Immature natural killer cell (primary cell): ENCODE measurements around the gene SEMG1. TPM values are rescaled to one million over a fixed set of nuclear protein-coding genes. Genes with fewer than 3 reads are reported as not detected.

Source experiments
- DNase-seq, 3 donors: peaks; one replicate each; pipeline ENCODE4 v3.0.0; 2022; ENCODE audit warnings: mixed read lengths in 1 of 3
- H3K27ac Mint-ChIP-seq, 6 donors: one replicate each; pipeline ENCODE4 v1.8.0; 2020; ENCODE audit warnings: mixed read lengths in 6 of 6, mild to moderate bottlenecking in 5 of 6, inconsistent platforms in 4 of 6, moderate library complexity in 3 of 6
- H3K27me3 Mint-ChIP-seq, 3 donors: one replicate each; pipeline ENCODE4 v1.8.0; 2020 to 2021; ENCODE audit warnings: low read depth in 3 of 3, mild to moderate bottlenecking in 3 of 3, mixed read lengths in 3 of 3, moderate library complexity in 3 of 3, inconsistent platforms in 1 of 3
- H3K36me3 Mint-ChIP-seq, 3 donors: one replicate each; pipeline ENCODE4 v1.8.0; 2020; ENCODE audit warnings: mixed read lengths in 3 of 3, inconsistent platforms in 2 of 3, mild to moderate bottlenecking in 2 of 3
- H3K4me1 Mint-ChIP-seq, 2 donors: one replicate each; pipeline ENCODE4 v1.8.0; 2020; ENCODE audit warnings: inconsistent platforms in 2 of 2, mild to moderate bottlenecking in 2 of 2, mixed read lengths in 2 of 2, moderate library complexity in 1 of 2
- H3K4me3 Mint-ChIP-seq, 5 donors: one replicate each; pipeline ENCODE4 v1.8.0; 2020; ENCODE audit warnings: mild to moderate bottlenecking in 5 of 5, mixed read lengths in 5 of 5, inconsistent platforms in 3 of 5, moderate library complexity in 3 of 5
- H3K9me3 Mint-ChIP-seq, 6 donors: one replicate each; pipeline ENCODE4 v1.8.0; 2020; ENCODE audit warnings: mild to moderate bottlenecking in 6 of 6, mixed read lengths in 6 of 6, inconsistent platforms in 4 of 6, moderate library complexity in 3 of 6
- polyA plus RNA-seq, 3 donors: library from polyadenylated mRNA; unstranded; fragments of 300-500 nt; fragmentation: Illumina TruSeq; gene quantifications; one replicate each; pipeline ENCODE4 v1.2.3, GENCODE V29; 2021

The SEMG1 gene
- not detected for polyA plus RNA-seq

DNA sequence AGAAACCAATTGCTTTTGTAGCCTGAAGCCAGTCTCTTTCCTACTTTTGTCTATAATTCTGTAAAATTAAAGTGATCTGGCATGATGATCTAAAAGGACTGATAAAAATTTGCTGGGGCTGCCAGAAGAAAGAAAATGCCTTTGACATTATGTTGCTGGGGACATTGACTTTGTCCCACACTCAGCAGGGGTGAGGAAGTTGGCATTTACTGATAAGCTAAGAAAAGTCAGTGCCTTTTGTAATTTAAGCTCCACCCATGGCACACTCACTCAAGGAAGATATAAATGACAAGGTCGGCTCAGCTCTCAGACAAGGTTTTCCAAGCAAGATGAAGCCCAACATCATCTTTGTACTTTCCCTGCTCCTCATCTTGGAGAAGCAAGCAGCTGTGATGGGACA, at the start of gene SEMG1:
Gene SEMG1, plus strand, starts transcription at position 309 of the 400 bp plus-strand sequence. Its CDS starts 21 bp downstream, at position 330.
- Mint-ChIP-seq H3K4me1 (no peaks in the 10 kb centered on the region), H3K4me3 (no peak within 1 kb of the TSS), H3K36me3 (no peaks in the 10 kb centered on the region), H3K27ac (no peak within 1 kb of the TSS), H3K9me3 (peaks cover 0 to 8% (median 1%) of the 10 kb centered on the region in 6 donors), H3K27me3 (peaks cover 2 to 22% (median 8%) of the 10 kb centered on the region in 3 donors)
- no peak for DNase-seq

GRCh38 chr20:45157962-45158361, 48.9 kb upstream of the SEMG1 start:
- no peak overlapping the region for H3K4me3 Mint-ChIP-seq
- peaks cover 5 to 34% (median 9%) of the 10 kb centered on the region in 3 donors for H3K27me3 Mint-ChIP-seq
- H3K36me3 Mint-ChIP-seq = peaks cover 0 to 5% (median 4%) of the 10 kb centered on the region in 3 donors
- no peak overlapping the region for H3K27ac Mint-ChIP-seq
- H3K4me1 Mint-ChIP-seq = no peaks in the 10 kb centered on the region
- no peak for DNase-seq
- H3K9me3 Mint-ChIP-seq = peaks cover 10 to 26% (median 21%) of the 10 kb centered on the region in 6 donors

DNA sequence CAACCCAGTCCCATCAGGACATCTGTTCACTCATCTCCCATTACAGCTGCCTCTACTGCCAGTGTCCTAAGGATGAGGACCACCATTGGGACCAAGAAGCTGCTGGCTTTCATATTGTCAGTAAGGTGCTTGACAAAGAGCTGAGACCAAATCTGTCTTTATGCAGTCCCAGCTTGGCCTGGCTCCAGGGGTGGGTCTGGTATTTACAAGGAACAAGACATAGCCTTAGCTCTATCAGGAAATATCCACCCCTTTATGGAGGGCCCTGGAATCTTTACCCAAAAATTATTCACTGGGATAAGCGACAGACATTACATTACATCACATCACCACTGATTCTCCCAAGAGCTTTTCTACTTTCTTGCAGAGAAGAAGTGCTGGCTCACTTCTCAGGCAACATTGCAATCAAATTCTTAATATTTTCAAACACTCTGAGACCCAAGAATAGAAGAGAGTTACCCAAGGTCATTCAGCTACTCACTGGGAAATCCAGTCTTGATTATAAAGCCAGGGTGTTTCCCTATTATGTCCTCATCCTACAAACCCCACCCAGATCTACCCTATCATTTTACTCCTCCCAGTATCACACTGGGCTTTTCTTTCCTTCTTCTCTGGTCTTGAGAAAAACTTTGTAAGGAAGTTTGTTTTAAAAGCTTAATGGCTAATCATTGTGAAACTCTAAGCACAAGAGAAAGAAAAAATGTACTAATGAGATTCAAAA, 43.6 kb upstream of the SEMG1 start:
- peaks cover 10 to 47% (median 26%) of the 10 kb centered on the region in 6 donors for H3K9me3 Mint-ChIP-seq
- DNase-seq = no peak
- H3K4me1 Mint-ChIP-seq = no peaks in the 10 kb centered on the region
- peaks cover 6 to 47% (median 15%) of the 10 kb centered on the region in 3 donors for H3K27me3 Mint-ChIP-seq
- peak overlapping the region in 1 of 5 donors; percentile 4 for H3K4me3 Mint-ChIP-seq
- H3K27ac Mint-ChIP-seq = no peak overlapping the region
- peaks cover 0 to 4% (median 4%) of the 10 kb centered on the region in 3 donors for H3K36me3 Mint-ChIP-seq

GRCh38 chr20:45164906-45165305, 41.9 kb upstream of the SEMG1 start:
- Mint-ChIP-seq H3K9me3 (peaks cover 0 to 34% (median 15%) of the 10 kb centered on the region in 6 donors), H3K4me3 (no peak overlapping the region), H3K4me1 (no peaks in the 10 kb centered on the region), H3K27ac (no peak overlapping the region), H3K27me3 (peaks cover 6 to 42% (median 9%) of the 10 kb centered on the region in 3 donors), H3K36me3 (no peaks in the 10 kb centered on the region)
- DNase-seq = no peak

GRCh38 chr20:45173522-45173921, 33.3 kb upstream of the SEMG1 start:
- Mint-ChIP-seq H3K4me3 (no peak overlapping the region), H3K9me3 (no peaks in the 10 kb centered on the region), H3K27ac (no peak overlapping the region), H3K36me3 (no peaks in the 10 kb centered on the region), H3K4me1 (no peaks in the 10 kb centered on the region), H3K27me3 (peaks cover 0 to 16% (median 2%) of the 10 kb centered on the region in 3 donors)
- no peak for DNase-seq

DNA sequence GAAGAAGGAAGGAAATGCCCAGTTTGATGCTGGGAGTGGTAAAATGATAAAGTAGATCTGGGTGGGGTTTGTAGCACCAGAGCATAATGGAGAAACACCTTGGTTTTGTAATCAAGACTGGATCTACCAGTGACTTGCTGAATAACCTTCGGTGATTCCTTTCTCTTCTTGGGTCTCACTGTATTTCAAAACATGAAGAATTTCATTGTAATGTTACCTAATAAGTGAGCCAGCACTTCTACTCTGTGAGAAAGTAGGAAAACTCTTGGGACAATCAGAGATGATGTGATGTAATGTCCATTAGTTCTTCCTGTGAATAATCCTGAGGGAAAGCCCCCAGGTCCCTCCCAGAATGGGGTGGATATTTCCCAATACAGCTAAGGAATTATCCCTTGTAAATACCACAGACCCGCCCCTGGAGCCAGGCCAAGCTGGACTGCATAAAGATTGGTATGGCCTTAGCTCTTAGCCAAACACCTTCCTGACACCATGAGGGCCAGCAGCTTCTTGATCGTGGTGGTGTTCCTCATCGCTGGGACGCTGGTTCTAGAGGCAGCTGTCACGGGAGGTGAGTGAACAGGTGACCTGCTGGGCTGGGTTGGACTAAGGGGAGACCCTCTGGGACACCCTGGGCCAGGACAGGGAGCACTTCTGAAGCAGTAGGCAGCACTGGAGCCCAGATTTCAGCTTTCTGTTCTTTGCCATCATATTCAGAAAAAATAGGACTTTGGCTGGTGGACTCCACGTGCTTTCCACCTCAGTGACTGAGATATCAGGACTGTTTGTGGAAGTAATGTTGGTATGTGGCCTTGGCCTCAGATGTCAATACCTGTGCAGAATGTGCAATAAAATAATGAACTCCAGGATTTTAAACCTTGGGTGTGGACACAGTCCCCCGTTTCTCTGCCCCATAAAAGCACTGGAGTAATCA, 32.1 kb upstream of the SEMG1 start, which contains the start of gene PI3:
Gene PI3, plus strand, starts transcription at position 469 of the 931 bp plus-strand sequence. Its CDS starts 21 bp downstream, at position 490.
- Mint-ChIP-seq H3K27me3 (peaks cover 0 to 16% (median 2%) of the 10 kb centered on the region in 3 donors), H3K4me3 (no peak within 1 kb of the TSS), H3K9me3 (no peaks in the 10 kb centered on the region), H3K36me3 (no peaks in the 10 kb centered on the region), H3K4me1 (no peaks in the 10 kb centered on the region), H3K27ac (no peak within 1 kb of the TSS)
- no peak for DNase-seq

DNA sequence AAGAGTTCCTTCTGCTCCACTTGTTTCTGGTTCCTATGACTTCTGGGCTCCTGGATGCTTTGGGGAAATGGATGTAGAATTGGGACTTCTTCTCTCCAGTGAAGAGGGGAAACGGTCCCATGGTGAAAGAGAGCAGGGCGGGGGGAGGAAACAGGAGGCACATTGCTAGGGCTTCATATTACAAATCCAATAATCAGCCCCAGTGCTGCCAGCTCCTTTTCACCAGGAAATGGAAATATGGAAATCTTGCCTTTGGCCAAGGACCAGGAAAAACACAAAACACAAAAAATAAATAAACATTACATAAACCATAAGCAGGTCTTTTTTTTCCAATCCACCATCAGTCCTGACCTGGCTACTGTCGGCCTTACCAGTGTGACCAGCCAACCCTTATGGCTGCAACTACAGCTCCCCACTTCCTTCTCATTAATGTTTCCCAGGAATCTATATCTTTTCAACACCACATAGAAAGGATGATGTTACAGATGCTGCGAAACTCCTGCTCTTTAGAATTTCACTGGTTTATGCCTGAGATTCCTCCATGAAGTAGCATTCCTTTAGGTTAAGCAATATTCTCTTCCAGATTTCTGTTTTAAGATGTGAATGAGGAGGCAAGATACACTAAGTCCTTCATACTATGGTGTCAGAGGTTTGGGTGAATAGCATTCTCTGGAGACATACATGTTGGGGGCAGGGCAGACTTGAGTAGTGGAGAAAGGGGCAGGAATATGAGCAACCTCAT, 30.1 kb upstream of the SEMG1 start:
- Mint-ChIP-seq H3K9me3 (no peaks in the 10 kb centered on the region), H3K27me3 (peaks cover 0 to 8% (median 2%) of the 10 kb centered on the region in 3 donors), H3K27ac (no peak overlapping the region), H3K36me3 (no peaks in the 10 kb centered on the region), H3K4me1 (no peaks in the 10 kb centered on the region), H3K4me3 (no peak overlapping the region)
- no peak for DNase-seq

GRCh38 chr20:45179166-45179565, 27.7 kb upstream of the SEMG1 start:
- no peaks in the 10 kb centered on the region for H3K9me3 Mint-ChIP-seq
- no peaks in the 10 kb centered on the region for H3K4me1 Mint-ChIP-seq
- no peaks in the 10 kb centered on the region for H3K36me3 Mint-ChIP-seq
- peaks cover 0 to 5% (median 2%) of the 10 kb centered on the region in 3 donors for H3K27me3 Mint-ChIP-seq
- H3K27ac Mint-ChIP-seq = no peak overlapping the region
- H3K4me3 Mint-ChIP-seq = no peak overlapping the region
- no peak for DNase-seq

GRCh38 chr20:45181639-45182038, 25.2 kb upstream of the SEMG1 start:
- H3K9me3 Mint-ChIP-seq = no peaks in the 10 kb centered on the region
- no peak for DNase-seq
- no peaks in the 10 kb centered on the region for H3K4me1 Mint-ChIP-seq
- H3K27ac Mint-ChIP-seq = no peak overlapping the region
- H3K27me3 Mint-ChIP-seq = peaks cover 0 to 3% (median 0%) of the 10 kb centered on the region in 3 donors
- no peak overlapping the region for H3K4me3 Mint-ChIP-seq
- no peaks in the 10 kb centered on the region for H3K36me3 Mint-ChIP-seq

DNA sequence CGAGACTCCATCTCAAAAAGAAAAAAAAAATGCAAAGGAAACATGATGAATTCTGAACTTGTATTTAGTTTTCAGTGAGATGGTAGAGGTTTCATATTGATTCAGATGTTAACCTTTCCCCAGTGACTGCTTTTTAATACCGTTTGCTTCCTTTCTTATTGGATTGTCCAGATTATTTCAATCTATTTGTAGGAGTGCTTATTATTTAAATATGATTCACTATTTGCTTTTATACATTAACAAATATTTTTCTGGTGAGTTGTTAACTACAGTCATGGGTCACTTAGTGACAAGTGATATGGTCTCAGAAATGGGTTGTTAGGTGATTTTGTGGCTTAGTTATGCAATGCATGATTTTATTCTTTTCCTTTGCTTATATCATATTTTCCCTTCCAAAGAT, 23.7 kb upstream of the SEMG1 start:
- Mint-ChIP-seq H3K4me3 (no peak overlapping the region), H3K36me3 (no peaks in the 10 kb centered on the region), H3K27me3 (peaks cover 0 to 7% (median 2%) of the 10 kb centered on the region in 3 donors), H3K27ac (no peak overlapping the region), H3K9me3 (no peaks in the 10 kb centered on the region), H3K4me1 (no peaks in the 10 kb centered on the region)
- no peak for DNase-seq

DNA sequence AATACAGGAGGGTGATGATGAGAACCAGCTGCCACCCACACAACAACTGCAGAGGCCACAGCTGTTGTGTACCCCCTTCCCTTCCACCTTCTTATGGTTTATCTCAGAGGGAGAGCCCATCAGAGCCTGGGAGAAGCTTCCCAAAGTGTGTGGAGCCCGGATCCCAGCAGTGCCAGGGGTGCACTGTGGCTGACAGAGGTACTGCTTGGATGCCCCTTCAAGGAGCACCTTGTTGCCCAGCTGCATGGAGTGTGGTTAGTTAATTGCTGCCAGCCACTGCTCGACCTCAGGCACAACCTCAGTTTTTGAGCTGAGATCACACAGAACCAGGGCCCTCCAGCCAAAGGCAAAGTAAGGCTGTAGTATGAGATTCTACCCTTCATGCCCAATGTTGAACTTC, 19.1 kb upstream of the SEMG1 start:
- Mint-ChIP-seq H3K4me3 (no peak overlapping the region), H3K4me1 (no peaks in the 10 kb centered on the region), H3K9me3 (no peaks in the 10 kb centered on the region), H3K36me3 (no peaks in the 10 kb centered on the region), H3K27ac (no peak overlapping the region), H3K27me3 (peaks cover 3 to 7% (median 4%) of the 10 kb centered on the region in 3 donors)
- no peak for DNase-seq

DNA sequence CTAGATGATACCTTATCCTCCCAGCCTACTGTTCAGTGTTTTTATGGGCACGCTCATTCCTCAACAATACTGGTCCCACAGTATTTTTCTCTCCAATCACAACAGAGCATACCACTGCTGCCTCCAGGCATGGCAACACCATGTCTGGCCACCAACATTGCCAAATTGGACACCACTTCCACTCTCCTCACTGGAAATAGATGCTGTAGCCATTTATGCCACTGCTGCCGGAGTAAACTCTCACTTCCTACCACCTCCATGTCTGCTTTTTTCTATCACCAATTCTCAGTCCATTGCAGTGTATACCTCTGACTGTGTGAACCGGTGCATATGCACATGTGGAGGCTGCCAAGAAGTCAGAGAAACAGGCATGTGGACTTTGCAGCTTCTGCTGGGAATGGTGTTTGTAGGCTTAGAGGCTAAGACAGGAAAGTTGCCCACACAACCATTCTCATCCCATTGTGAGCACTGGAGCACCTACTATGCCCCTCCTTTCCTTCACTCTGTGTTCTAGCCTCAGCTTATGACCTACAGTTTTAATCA, 17.7 kb upstream of the SEMG1 start:
- Mint-ChIP-seq H3K4me1 (no peaks in the 10 kb centered on the region), H3K27me3 (peaks cover 5 to 7% (median 5%) of the 10 kb centered on the region in 3 donors), H3K36me3 (no peaks in the 10 kb centered on the region), H3K4me3 (no peak overlapping the region), H3K27ac (no peak overlapping the region), H3K9me3 (peaks cover 0 to 2% (median 0%) of the 10 kb centered on the region in 6 donors)
- DNase-seq = no peak

DNA sequence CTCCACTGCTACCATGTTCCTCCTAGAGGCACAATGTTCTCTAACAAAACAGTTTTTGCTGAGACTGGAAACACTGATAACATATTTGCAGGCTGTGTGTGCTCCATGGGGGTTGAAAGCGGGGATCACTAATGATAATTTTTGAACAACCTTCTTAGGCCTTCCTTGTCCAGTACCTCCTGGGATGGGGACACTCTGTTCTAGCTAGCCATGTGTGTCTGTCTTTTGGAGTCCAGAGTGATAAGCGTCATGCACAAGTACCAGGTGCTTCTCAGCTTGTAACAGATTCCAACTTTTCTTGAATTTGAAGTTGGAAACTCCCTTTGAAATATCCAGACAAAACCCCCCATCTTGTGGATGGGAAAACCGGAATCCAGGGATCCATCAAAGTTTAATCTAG, 17.0 kb upstream of the SEMG1 start:
- peaks cover 0 to 2% (median 0%) of the 10 kb centered on the region in 6 donors for H3K9me3 Mint-ChIP-seq
- no peak overlapping the region for H3K4me3 Mint-ChIP-seq
- no peak overlapping the region for H3K27ac Mint-ChIP-seq
- DNase-seq = no peak
- peaks cover 5 to 9% (median 7%) of the 10 kb centered on the region in 3 donors for H3K27me3 Mint-ChIP-seq
- H3K4me1 Mint-ChIP-seq = no peaks in the 10 kb centered on the region
- no peaks in the 10 kb centered on the region for H3K36me3 Mint-ChIP-seq
